Activated CD8-positive, alpha-beta T cell treated with anti-CD3 and anti-CD28 coated beads for 36 hours (primary cell): ENCODE data around the gene RBBP8NL. TPM values are rescaled to one million over a fixed set of nuclear protein-coding genes. Genes with fewer than 3 reads are reported as not detected.

Source experiments
- ATAC-seq: fragments of 200-7000 bp; cut with Tn5 transposase; one replicate; pipeline ENCODE4 v1.10.0; 2021; ENCODE audit warnings: mild to moderate bottlenecking, moderate library complexity
- CTCF ChIA-PET: fragments of 350-600 bp; sonication (Branson Sonifier 250); formaldehyde crosslinking; loops from one replicate; lab custom pipeline; 2021; ENCODE audit warnings: antibody characterized with exemption; lab: Charles Lee
- POLR2A ChIA-PET: fragments of 350-600 bp; sonication (Branson Sonifier 250); formaldehyde crosslinking; loops from one replicate; lab custom pipeline; 2021; ENCODE audit warnings: antibody characterized with exemption; lab: Charles Lee
- DNase-seq: peaks from one replicate; pipeline ENCODE4 v3.0.0-alpha.2; 2020
- H3K27ac Mint-ChIP-seq: one replicate; pipeline ENCODE4 v1.8.0; 2021; ENCODE audit warnings: mild to moderate bottlenecking, mixed read lengths
- H3K27me3 Mint-ChIP-seq: one replicate; pipeline ENCODE4 v1.8.0; 2021; ENCODE audit warnings: mixed read lengths
- H3K36me3 Mint-ChIP-seq: one replicate; pipeline ENCODE4 v1.8.0; 2021; ENCODE audit warnings: low read depth, mixed read lengths
- H3K4me1 Mint-ChIP-seq: one replicate; pipeline ENCODE4 v1.8.0; 2021; ENCODE audit warnings: low read depth, mixed read lengths
- H3K4me3 Mint-ChIP-seq: one replicate; pipeline ENCODE4 v1.8.0; 2021; ENCODE audit warnings: mild to moderate bottlenecking, moderate library complexity, mixed read lengths
- H3K9me3 Mint-ChIP-seq: one replicate; pipeline ENCODE4 v1.8.0; 2021; ENCODE audit warnings: mixed read lengths
- intact Hi-C: fragments of 100-400 bp; cut with micrococcal nuclease; formaldehyde crosslinking; loops from one replicate; pipeline ENCODE4 v1.10.0; 2022
- total RNA-seq, 2 experiments: library from RNA; stranded (reverse); gene quantifications; one replicate each; pipeline ENCODE4 v1.2.3, GENCODE V29; 2021
- TF ChIP-seq, protein P1 (sequence below): fragments of 200-600 bp; IDR thresholded peaks from one replicate; pipeline ENCODE4 v1.8.0; 2022; ENCODE audit warnings: antibody characterized with exemption, mild to moderate bottlenecking

Gene RBBP8NL
- total RNA-seq, 2 experiments from 2014 or later = not detected

DNA sequence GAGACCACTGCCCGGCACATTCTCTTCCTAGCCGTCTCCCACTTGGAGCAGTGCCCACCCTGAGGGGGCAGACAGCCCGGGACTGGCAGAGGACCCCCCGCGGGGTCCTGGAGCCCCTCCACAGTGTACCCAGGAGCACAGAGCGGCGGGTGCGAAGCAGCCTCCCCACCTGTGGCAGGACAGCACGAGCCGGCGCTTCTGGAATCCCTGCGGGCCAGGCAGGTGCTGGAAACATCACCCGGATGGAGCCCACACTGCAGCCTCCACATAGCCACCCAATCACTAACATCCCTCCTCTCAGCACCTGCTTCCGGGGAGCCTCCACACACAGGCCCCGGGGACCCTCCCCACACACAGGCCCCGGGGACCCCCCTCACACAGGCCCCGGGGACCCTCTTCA, 29.8 kb upstream of the RBBP8NL start:
- Mint-ChIP-seq H3K9me3 (no peaks in the 10 kb centered on the region), H3K27ac (no peak overlapping the region), H3K4me3 (no peak overlapping the region), H3K36me3 (no peaks in the 10 kb centered on the region), H3K27me3 (peaks cover 5% of the 10 kb centered on the region), H3K4me1 (no peaks in the 10 kb centered on the region)
- TF ChIP-seq, protein P1, sequence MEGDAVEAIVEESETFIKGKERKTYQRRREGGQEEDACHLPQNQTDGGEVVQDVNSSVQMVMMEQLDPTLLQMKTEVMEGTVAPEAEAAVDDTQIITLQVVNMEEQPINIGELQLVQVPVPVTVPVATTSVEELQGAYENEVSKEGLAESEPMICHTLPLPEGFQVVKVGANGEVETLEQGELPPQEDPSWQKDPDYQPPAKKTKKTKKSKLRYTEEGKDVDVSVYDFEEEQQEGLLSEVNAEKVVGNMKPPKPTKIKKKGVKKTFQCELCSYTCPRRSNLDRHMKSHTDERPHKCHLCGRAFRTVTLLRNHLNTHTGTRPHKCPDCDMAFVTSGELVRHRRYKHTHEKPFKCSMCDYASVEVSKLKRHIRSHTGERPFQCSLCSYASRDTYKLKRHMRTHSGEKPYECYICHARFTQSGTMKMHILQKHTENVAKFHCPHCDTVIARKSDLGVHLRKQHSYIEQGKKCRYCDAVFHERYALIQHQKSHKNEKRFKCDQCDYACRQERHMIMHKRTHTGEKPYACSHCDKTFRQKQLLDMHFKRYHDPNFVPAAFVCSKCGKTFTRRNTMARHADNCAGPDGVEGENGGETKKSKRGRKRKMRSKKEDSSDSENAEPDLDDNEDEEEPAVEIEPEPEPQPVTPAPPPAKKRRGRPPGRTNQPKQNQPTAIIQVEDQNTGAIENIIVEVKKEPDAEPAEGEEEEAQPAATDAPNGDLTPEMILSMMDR = no peak
- ChIA-PET POLR2A (no interaction called here), CTCF (no interaction called here)
- intact Hi-C loops = no loop called here
- ATAC-seq (no peak), DNase-seq (no peak)

DNA sequence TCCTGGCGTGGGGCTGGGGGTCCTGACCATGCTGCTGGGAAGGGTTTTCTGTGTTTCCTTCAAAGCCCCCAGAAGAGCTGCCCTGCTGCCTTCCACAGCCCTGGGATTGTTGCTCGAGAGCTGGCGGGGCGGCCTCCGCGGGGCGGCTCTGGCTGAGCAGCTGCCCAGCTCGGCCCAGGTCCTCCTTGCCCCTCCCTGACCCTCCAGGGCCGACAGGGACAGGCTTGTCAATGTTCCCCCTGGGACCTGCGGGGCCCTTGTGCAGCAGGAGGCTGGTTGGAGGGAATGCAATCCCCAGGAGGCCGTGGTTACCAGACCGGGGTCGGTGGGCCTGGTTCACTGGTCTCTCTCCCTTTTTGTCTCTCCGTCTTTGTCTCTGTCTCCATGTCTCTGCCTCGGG, 28.6 kb upstream of the RBBP8NL start:
- ChIA-PET POLR2A (no interaction called here), CTCF (interaction anchor here (1.0 kb wide), 1 partner anchor 46 kb away, joined by 3 read pairs; no protein-coding TSS in a partner anchor)
- no peak overlapping the region for H3K27ac Mint-ChIP-seq
- H3K4me3 Mint-ChIP-seq = no peak overlapping the region
- intact Hi-C loops = no loop called here
- TF ChIP-seq, protein P1 = no peak
- H3K36me3 Mint-ChIP-seq = no peaks in the 10 kb centered on the region
- no peaks in the 10 kb centered on the region for H3K9me3 Mint-ChIP-seq
- H3K27me3 Mint-ChIP-seq = peaks cover 5% of the 10 kb centered on the region
- no peaks in the 10 kb centered on the region for H3K4me1 Mint-ChIP-seq
- no peak for ATAC-seq
- DNase-seq = no peak

DNA sequence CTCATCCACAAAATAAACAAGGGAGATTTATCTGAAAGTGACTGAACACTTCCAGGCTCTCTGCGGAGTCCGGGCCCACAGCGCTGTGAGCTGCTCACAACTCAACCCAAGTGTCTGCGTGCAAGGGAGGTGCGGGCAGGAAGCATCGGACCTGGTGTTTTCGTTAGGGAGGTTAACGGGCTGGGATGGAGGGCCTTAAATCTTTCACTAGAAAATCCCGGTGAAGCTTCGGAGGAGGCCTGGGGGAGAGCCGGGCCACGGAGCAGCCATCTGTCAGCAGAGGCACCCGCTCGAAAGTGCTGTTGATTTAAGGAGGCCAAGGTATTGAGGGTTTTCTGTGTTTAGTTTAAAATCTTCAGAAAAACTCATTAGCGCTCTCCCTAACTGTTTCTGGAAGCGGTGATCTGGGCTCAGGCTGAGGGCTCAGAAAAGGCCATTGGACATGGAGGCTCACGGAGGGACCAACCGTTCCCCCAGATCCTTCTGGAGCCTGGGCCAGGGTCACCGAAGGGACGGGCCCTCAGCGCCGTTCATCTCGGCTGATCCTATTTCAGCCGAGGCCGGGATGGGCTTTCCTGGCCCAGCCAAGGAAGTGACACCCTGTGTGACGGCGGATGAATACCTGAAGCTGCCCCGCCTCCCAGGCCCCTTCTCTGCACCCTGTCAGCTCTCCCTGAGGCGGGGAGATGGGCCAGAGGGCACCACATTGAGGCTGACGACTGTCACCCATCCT, 27.7 kb upstream of the RBBP8NL start:
- Mint-ChIP-seq H3K27me3 (peaks cover 5% of the 10 kb centered on the region), H3K4me3 (no peak overlapping the region), H3K9me3 (no peaks in the 10 kb centered on the region), H3K4me1 (no peaks in the 10 kb centered on the region), H3K36me3 (no peaks in the 10 kb centered on the region), H3K27ac (no peak overlapping the region)
- ChIA-PET POLR2A (interaction anchor here (0.8 kb wide), 1 partner anchor 13 kb away, joined by 3 read pairs; no protein-coding TSS in a partner anchor), CTCF (interaction anchor here (1.0 kb wide), 1 partner anchor 45 kb away, joined by 3 read pairs; no protein-coding TSS in a partner anchor)
- DNase-seq = no peak
- intact Hi-C loops = no loop called here
- no peak for ATAC-seq
- TF ChIP-seq, protein P1 = no peak

- Mint-ChIP-seq H3K36me3 (no peaks in the 10 kb centered on the region), H3K9me3 (no peaks in the 10 kb centered on the region), H3K4me1 (no peaks in the 10 kb centered on the region), H3K27me3 (peaks cover 5% of the 10 kb centered on the region), H3K27ac (no peak overlapping the region), H3K4me3 (no peak overlapping the region)
- DNase-seq (no peak), ATAC-seq (no peak)
- ChIA-PET CTCF (no interaction called here), POLR2A (no interaction called here)
- TF ChIP-seq, protein P1 = no peak
- intact Hi-C loops = no loop called here
Measured at GRCh38 chr20:62453186-62453808, 26.0 kb upstream of the RBBP8NL start.

- Mint-ChIP-seq H3K27ac (no peak overlapping the region), H3K4me1 (no peaks in the 10 kb centered on the region), H3K36me3 (no peaks in the 10 kb centered on the region), H3K9me3 (no peaks in the 10 kb centered on the region), H3K27me3 (peaks cover 4% of the 10 kb centered on the region), H3K4me3 (no peak overlapping the region)
- DNase-seq = no peak
- intact Hi-C loops = no loop called here
- ChIA-PET POLR2A (no interaction called here), CTCF (no interaction called here)
- no peak for ATAC-seq
- TF ChIP-seq, protein P1 = no peak
Measured at GRCh38 chr20:62452475-62453095, 25.2 kb upstream of the RBBP8NL start.
